Pons (tissue), 1 donor: ENCODE results near the gene STAG1.
"Not testable (repeated sequence)": the region's sequence is repeated elsewhere in the genome, so short reads cannot be mapped to it uniquely, and the experiment has no call there.

ENCODE experiments used
- DNase-seq: peaks from one replicate; pipeline ENCODE4 v3.0.0-alpha.2; 2016; ENCODE audit warnings: low spot score

The STAG1 gene

GRCh38 chr3:136745916-136746315 is 6.3 kb downstream of the STAG1 start:
- DNase-seq, result no peak

- no peak for DNase-seq
These were observed 11.1 kb downstream of the STAG1 start for GRCh38 chr3:136741063-136741462.

- DNase-seq, result no peak
These were observed 11.7 kb downstream of the STAG1 start for GRCh38 chr3:136740351-136740958.

GRCh38 chr3:136736950-136737349 is 15.2 kb downstream of the STAG1 start:
- DNase-seq, result not testable (repeated sequence)

- DNase-seq, result no peak
These were observed 17.1 kb downstream of the STAG1 start for GRCh38 chr3:136735103-136735502.

- no peak for DNase-seq
These were observed 17.7 kb downstream of the STAG1 start for GRCh38 chr3:136734382-136735070.

- peak; percentile 44 for DNase-seq
These were observed 18.8 kb downstream of the STAG1 start for GRCh38 chr3:136733317-136733833.

- peak; percentile 44 for DNase-seq
These were observed 20.8 kb downstream of the STAG1 start for GRCh38 chr3:136731274-136731884.

- no peak for DNase-seq
These were observed 21.4 kb downstream of the STAG1 start for GRCh38 chr3:136730595-136731273.

- peak; percentile 32 for DNase-seq
These were observed 23.3 kb downstream of the STAG1 start for GRCh38 chr3:136728918-136729317.

- no peak for DNase-seq
These were observed 23.7 kb downstream of the STAG1 start for GRCh38 chr3:136728473-136728872.

- DNase-seq, result no peak
These were observed 26.7 kb downstream of the STAG1 start for GRCh38 chr3:136725468-136725867.

GRCh38 chr3:136722916-136723315 is 29.3 kb downstream of the STAG1 start:
- DNase-seq, result not testable (repeated sequence)

GRCh38 chr3:136722399-136722798 is 29.8 kb downstream of the STAG1 start:
- DNase-seq, result not testable (repeated sequence)

- DNase-seq, result no peak
These were observed 32.1 kb downstream of the STAG1 start for GRCh38 chr3:136720091-136720490.

- no peak for DNase-seq
These were observed 35.5 kb downstream of the STAG1 start for GRCh38 chr3:136716629-136717028.

GRCh38 chr3:136714020-136714419 is 38.2 kb downstream of the STAG1 start:
- DNase-seq, result no peak

- no peak for DNase-seq
These were observed 39.2 kb downstream of the STAG1 start for GRCh38 chr3:136712941-136713340.

GRCh38 chr3:136711888-136712287 is 40.3 kb downstream of the STAG1 start:
- DNase-seq, result not testable (repeated sequence)

- no peak for DNase-seq
These were observed 40.9 kb downstream of the STAG1 start for GRCh38 chr3:136711277-136711676.

- DNase-seq, result not testable (repeated sequence)
These were observed 42.4 kb downstream of the STAG1 start for GRCh38 chr3:136709775-136710174.

- no peak for DNase-seq
These were observed 43.7 kb downstream of the STAG1 start for GRCh38 chr3:136708333-136708985.
